Right renal cortex interstitium (tissue), 3 donors: ENCODE data around the gene ATG10. TPM values are rescaled to one million over a fixed set of nuclear protein-coding genes. Genes with fewer than 3 reads are reported as not detected.
"Not testable (repeated sequence)": the region's sequence is repeated elsewhere in the genome, so short reads cannot be mapped to it uniquely, and the experiment has no call there.

Experiments used
- DNase-seq, 3 donors: peaks; one replicate each; pipeline ENCODE4 v3.0.0-alpha.2; 2013; ENCODE audit warnings: low read depth in 3 of 3, low spot score in 2 of 3
- polyA plus RNA-seq, 3 donors: library from polyadenylated mRNA; unstranded; fragments of 120-200 nt; gene quantifications; one replicate each; pipeline ENCODE4 v1.2.1, GENCODE V29; 2013; ENCODE audit not compliant: insufficient read length in 3 of 3

Gene ATG10
- polyA plus RNA-seq, 3 donors, result 12.4 to 15.8 (median 15.5) TPM

DNA sequence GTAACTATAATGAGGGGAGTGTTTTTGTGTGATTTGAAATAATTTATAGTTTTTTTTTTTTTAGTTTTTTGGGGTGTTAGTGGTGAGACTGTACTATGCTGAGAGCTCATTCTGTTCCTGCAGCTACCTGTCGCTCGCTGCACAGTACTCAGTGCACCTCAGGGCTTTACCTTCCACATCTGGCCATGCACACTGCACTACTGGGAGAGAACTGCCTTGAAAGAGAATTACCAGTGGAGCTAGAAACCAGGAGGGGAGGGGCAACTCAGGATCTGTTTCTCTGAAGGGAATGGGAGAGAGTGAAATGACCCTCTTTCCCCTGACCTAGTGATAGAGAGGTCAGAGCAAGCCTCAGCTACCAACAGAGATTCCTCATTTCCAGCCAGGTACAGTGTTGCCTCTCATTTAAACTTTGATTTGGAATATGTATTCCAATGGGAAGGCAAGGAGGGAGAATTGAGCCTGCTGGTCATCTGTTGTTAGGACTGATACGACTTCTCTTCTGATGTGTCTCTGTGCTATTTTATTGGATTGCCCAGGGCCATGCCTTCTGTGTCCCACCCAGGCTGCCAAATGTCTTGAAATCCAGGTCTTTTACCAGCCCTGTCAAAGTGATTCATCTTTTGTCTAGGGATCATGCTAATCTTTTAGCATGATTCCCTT, 8.9 kb downstream of the ATG10 start:
- no peak for DNase-seq

DNA sequence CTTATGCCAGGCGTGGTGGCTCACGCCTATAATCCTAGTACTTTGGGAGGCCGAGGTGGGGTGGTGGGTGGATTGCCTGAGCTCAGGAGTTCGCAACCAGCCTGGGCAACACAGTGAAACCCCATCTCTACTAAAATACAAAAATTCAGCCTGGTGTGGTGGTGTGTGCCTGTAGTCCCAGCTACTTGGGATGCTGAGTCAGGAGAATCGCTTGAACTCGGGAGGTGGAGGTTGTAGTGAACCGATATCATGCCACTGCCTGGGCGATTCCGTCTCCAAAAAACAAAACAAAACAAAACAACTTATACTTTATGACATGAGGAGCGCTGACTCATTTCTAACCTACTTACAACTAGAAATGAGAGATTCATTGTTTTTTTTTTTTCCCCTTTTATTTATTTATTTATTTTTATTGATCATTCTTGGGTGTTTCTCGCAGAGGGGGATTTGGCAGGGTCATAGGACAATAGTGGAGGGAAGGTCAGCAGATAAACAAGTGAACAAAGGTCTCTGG, 10.4 kb downstream of the ATG10 start:
- not testable (repeated sequence) for DNase-seq

DNA sequence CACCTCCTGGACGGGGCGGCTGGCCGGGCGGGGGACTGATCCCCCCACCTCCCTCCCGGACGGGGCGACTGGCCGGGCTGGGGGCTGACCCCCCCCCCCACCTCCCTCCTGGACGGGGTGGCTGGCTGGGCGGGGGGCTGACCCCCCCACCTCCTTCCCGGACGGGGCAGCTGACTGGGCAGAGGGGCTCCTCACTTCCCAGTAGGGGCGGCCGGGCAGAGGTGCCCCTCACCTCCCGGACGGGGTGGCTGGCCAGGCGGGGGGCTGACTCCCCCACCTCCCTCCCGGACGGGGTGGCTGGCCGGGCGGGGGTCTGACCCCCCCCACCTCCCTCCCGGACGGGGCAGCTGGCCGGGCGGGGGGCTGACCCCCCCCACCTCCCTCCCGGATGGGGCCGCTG, 11.3 kb downstream of the ATG10 start:
- DNase-seq, result not testable (repeated sequence)

DNA sequence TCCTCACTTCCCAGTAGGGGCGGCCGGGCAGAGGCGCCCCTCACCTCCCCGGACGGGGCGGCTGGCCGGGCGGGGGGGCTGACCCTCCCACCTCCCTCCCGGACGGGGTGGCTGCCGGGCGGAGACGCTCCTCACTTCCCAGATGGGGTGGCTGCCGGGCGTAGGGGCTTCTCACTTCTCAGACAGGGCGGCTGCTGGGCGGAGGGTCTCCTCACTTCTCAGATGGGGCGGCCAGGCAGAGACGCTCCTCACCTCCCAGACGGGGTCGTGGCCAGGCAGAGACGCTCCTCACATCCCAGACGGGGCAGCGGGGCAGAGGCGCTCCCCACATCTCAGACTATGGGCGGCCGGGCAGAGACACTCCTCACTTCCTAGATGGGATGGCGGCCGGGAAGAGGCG, 11.7 kb downstream of the ATG10 start:
- not testable (repeated sequence) for DNase-seq

DNA sequence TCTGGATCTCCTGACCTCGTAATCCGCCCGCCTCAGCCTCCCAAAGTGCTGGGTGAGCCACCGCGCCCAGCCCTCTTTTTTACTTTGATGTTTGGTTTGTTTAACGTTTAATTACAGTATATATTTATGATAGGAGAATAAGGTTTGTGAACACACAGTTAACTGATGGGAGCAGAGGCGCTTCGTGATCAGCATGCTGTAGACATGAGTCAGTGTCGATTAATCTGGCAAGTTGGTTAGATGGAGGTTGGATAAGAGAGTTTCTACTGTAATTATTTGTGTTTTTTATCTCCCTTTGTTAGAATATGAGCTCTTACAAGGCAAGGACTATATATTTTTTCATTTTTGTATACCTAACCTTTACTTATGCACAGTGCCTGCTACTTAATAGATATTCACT, 14.3 kb downstream of the ATG10 start:
- no peak for DNase-seq

DNA sequence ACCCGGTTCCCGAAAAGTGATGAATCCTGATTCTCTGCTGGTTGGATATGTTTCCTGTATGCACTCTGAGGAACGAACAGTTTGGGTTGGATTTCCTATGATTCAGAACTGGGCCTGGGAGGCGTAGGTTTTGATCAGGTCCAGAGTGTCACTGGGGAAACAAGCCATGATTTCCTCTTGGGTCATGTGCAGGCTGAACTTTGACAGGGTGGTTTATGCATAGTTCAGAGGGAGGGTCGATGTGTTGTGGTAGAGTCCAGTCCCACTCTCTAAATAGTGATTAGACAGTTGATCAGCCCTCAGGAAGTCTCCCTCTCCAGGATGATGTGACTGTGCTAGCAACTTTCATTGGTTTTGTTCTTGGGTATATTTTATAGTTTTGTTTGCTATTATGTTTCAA, 17.4 kb downstream of the ATG10 start:
- no peak for DNase-seq

DNA sequence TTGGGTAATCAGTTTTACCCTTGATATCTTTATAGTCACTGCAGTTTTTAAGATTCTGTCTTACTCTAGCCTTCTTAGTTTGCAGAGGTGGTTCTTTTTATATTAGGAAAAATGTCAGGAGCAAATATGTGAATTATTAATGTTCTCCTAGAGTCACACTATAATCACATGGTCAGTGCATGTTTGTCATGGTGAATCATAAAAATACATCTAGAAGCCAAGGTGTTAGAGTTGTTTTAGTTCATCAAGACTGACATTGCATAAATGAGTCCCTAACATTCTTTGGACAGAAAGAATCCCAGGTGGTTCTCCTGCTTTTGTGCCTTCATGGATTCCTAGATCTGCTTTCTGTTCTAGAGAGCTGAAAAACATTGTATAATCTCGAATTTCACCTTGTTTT, 22.9 kb downstream of the ATG10 start:
- DNase-seq, result no peak

DNA sequence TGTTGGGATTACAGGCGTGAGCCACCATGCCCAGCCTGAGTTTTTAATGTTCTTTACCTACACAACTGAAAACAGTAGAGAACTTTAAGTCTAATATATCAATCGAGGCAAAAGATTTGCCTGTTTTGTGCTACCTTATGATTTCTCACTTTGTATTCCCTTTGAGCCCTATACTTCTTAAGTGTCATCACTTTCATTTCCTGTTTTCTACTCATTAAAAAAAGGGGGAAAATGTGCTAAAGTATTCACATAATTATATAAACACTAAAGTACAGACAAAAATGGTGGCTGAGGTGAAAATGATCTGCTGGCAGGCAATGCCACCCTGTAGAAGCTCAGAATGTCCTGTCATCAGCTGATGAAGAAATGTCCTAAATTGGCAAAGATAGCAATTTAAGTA, 23.6 kb downstream of the ATG10 start:
- DNase-seq, result no peak

DNA sequence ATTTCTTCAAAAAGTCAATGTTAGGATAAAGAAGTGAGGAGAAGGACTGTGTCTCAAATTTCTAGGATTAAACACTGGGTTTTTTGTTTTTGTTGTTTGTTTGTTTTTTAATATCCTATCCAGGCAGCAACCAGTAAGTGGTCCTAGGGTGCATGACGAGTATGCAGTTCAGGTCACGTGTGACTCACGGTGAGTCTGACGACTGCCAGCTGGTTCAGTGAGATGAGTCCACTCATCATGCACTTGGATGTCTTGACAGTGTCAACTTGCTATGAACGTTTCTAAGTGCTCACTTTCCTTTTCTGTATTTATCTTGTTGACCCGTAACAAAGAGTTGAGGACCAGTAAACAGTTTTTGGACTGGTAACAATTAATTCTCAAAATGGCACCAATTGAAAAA, 32.7 kb downstream of the ATG10 start:
- no peak for DNase-seq

DNA sequence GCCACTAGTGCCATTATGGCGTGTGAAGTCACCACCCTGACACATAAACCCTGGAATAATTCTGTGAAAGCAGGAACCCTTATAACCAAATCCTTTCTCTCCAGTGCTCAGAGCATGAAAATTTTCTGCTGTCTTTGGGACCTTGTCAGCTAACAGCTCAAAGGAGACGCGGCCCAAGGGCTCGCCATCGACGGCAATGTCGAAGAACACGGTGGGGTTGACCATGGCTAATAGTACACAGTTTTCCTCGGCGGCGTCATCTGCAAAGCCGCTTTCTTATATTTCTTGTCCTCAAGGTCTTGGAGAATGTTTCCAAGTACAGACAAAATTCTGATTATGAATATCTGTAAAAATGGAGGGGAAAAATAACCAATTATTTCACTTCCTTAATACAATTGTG, 38.0 kb downstream of the ATG10 start:
- DNase-seq, result not testable (repeated sequence)

DNA sequence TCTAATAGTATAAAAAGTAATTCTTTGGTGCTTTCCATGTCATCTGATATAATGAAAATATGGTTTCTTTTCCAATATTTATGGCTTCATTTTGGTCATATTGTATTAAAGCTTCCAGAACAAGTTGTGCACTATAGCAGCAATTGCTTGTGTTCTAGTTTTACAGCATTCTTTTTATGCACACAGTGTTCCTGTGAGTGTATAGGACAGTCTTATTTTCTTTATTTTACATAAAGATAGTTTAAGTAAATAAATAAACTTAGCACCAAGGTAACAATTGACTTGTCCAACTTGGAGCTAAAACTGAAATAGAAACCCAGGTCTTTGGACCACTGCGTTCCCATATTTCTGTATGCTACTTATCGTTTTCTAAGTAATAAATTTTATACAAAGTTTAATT, 38.9 kb downstream of the ATG10 start:
- no peak for DNase-seq

DNA sequence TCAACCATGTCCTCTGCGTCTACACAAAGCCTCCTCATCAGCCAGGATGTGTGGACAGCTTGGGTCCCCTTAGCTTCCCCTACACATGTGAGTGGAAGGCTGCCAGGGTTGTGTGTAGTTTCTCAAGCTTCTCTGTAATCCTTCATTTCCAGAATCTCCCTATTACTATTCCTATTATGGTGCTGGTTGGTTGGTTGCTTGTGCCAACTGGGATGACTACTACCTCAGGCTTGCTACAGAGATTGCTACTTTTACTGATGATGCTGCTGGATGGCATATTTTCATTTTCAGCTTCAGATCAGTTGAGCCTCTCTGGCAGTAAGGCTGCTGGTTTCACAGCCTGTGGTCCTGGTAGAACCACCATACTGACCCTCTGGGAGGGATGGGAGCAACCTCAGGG, 39.9 kb downstream of the ATG10 start:
- no peak for DNase-seq

DNA sequence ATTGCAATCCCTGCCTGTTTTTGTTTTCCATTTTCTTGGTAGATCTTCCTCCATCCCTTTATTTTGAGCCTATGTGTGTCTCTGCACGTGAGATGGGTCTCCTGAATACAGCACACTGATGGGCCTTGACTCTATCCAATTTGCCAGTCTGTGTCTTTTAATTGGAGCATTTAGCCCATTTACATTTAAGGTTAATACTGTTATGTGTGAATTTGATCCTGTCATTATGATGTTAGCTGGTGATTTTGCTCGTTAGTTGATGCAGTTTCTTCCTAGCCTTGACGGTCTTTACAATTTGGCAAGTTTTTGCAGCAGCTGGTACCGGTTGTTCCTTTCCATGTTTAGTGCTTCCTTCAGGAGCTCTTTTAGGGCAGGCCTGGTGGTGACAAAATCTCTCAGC, 42.8 kb downstream of the ATG10 start:
- DNase-seq, result not testable (repeated sequence)

DNA sequence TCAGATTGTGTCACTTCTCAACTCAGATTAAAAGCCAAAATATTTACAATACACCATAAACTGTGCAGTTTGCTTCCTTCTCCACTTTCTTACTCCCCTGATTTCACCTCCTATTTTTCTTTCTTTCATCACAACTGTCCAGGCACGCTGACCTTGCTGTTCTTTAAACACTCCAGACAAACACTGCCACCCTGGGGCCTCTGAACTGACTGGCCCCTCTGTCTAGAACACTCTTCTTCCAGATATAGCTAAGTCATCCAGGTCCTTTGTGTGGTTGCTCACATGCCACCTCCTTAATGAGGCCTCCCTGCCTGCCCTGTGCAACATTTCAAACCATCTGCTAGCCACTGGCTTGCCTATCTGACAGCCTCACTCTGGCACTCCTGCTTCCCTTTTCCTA, 46.6 kb downstream of the ATG10 start:
- DNase-seq, result no peak

DNA sequence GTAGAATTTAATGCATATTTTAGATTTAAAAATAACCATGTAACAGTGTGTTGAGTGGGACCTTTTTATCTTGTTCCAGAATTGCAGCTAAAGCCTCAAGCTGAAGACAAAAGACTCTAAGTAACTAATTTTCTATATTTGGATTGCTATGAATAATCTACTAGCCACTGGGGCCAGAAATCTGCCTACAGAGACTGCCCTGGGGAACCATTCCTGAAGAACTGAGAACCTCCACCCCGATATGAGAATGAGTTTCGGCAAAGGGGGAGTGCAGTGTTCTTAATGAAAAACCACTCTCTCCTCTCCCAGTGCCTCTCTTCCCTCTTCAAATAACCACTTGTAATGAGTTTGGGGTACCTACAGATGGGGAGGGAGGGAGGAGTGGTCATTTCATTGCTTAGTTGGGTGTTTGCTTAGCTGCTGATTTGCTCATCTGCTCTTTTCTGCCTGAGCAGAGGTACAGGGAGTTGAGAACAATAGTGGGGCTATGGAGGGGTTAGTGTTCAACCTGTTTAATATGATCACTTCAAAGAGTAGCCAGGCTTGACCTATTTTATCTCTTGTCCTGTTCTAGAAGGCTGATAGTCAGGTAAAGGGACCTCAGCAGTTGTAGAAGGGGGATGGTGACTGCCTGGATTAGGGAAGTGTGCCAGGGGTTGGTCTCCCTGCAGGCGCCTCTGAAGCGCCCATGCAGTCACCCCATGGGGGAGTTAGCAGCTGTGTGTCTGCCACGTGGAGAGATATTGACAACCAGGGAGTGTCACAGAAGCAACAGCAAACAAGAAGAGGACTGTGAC, 47.7 kb downstream of the ATG10 start:
- no peak for DNase-seq

DNA sequence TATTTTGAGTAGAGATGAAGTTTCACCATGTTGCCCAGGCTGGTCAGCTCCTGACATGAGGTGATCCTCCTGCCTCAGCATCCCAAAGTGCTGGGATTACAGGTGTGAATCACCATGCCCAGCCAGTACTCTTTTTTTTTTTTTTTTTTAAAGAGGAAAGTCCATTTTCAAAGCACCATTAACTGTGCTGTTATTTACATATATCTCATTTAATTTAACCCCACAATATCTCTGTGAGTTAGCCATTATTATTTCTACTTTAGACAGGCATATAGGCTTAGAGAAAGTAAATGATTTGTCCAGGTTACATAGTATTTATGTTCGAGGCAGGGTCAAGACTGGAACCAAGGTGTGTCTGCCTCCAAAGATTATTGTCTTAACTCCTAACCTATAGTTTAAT, 50.7 kb downstream of the ATG10 start:
- no peak for DNase-seq

DNA sequence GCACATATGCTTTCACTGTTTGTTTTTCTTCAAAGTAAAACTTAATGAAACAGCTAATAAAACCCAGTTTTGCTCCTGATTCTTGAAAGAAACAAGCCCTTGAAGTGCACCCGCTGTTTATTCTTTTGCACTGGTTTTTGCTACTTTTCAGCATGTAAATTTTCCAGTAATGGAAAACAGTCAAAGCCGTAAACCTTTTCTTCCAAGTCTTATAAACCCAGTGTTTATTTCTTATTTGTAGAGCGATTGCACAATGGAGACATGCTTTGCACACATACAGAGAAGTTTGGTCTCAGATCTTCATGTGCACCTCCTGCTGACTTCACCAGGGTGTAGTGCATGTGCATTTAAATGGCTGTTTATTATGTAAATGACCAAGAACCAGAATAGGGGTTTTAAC, 51.8 kb downstream of the ATG10 start:
- DNase-seq, result peak in 1 of 3 donors; percentile 19

DNA sequence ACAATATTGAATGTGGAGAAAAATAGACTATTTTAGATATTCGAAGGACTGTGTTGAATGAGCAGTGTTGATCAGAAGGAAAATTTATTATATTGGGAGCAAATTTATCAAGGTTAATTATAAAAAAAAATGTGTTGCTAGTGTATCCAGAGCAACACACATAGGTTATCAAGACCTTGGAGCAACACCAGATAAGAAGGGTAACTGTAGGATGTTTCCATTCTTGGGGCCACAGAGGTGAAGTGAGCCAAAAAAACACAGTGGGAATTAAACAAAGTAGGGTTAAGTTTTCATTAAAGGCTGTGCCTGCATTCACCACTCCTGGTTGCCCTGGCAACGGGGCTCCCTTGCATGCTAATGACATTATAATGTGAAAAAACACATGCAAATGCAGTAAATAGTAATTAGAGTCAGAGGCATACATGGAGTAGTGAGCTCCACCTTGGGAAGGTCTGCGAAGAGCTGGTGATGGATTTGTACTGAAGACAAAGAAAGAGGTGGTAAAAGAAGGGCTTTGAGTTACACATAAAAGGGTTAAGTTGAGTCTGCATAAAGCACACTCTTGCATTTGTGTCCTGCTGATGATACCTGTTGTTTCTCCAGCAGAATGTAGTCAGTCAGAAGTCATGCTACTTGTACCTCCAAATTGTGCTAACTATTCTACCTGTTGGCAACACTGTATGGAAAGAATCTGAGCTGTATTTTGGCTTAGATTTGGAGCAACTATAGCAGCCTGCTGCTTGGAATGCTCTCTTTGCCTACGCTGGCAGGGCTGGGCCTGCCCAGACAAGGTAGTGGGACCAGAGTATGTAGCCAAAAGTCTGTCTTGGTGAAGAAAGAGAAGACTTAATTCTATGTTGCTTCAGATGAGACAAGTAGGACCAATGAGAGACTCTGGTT, 59.6 kb downstream of the ATG10 start:
- no peak for DNase-seq

DNA sequence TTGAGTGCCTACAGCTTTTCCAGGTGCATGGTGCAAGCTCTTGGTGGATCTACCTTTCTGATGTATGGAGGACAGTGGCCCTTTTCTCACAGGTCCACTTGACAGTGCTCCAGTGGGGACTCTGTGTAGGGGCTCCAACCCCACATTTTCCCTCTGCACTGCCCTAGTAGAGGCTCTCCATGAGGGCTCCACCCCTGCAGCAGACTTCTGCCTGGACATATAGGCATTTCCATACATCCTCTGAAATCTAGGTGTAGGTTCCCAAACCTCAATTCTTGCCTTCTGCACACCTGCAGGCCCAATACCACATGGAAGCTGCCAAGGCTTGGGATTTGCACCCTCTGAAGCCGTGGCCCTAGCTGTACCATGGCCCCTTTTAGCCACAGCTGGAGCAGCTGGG, 71.1 kb downstream of the ATG10 start:
- not testable (repeated sequence) for DNase-seq

DNA sequence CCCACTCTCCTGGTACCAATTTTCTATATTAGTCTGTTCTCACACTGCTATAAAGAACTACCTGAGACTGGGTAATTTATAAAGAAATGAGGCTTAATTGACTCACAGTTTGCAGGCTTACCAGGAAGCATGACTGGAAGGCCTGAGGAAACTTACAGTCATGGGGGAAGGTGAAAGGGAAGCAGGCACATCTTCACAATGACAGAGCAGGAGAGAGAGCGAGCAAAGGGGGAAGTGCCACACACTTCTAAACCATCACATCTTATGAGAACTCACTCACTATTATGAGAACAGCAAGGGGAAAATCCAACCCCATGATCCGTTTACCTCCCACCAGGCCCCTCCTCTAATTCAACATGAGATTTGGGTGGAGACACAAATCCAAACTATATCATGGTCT, 72.2 kb downstream of the ATG10 start:
- no peak for DNase-seq
